ENCODE data around the gene CD38.

DNA sequence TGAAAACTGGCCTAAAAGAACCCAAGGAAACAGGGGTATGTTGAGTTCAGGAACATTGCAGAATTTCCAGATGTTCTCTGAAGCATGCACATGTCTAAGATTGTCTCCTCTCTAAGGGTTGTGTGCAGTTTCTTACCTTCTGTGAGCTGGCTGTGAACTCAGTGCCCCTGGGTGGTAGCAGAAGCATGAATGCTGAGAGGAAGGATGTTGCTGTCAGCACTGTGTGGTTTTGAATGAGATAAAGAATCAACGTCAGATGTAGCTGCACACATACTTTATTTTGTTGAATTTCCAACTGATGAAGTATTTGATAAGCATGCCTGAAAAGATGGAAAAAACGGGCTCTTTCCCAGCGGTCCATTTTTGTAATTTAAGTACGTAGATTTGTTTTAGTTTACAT lies 23.8 kb upstream of the CD38 start:
- TF ChIP-seq, protein P1, sequence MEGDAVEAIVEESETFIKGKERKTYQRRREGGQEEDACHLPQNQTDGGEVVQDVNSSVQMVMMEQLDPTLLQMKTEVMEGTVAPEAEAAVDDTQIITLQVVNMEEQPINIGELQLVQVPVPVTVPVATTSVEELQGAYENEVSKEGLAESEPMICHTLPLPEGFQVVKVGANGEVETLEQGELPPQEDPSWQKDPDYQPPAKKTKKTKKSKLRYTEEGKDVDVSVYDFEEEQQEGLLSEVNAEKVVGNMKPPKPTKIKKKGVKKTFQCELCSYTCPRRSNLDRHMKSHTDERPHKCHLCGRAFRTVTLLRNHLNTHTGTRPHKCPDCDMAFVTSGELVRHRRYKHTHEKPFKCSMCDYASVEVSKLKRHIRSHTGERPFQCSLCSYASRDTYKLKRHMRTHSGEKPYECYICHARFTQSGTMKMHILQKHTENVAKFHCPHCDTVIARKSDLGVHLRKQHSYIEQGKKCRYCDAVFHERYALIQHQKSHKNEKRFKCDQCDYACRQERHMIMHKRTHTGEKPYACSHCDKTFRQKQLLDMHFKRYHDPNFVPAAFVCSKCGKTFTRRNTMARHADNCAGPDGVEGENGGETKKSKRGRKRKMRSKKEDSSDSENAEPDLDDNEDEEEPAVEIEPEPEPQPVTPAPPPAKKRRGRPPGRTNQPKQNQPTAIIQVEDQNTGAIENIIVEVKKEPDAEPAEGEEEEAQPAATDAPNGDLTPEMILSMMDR (IDR thresholded peaks at IDR 0.05), result no peak
- TF ChIP-seq ZFX (IDR thresholded peaks at IDR 0.05; ENCODE audit: borderline replicate concordance), result no peak

Measured in 22Rv1 (cell line).